ENCODE measurements around the gene DYNC2I2. TPM values are rescaled to one million over a fixed set of nuclear protein-coding genes. Genes with fewer than 3 reads are reported as not detected.
A peak's percentile ranks its signal among the peaks of the same experiment; 100 is the strongest.

The DYNC2I2 gene
- total and polyA plus RNA-seq, 4 donors, result 32.5 to 84.8 (median 66.0) TPM

DNA sequence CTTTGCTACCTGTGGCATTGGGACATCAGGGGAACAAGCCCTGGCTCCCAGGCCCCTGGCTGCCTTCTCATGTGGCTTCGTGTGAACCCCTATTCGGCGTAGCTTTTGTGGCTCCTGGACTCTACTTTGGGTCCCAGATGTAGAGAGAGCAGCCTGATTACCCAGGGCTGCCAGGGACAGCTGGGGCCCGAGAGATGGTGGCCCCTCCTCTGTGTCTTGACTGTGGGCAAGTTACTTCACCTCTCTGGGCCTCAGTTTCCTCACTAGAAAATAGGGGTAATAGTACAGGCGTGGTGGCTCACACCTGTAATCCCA is 47.7 kb upstream of the DYNC2I2 start:
- no peaks in the 10 kb centered on the region for H3K27me3 ChIP-seq (ENCODE audit: control insufficient read depth in 3 of 3, insufficient read depth in 3 of 3, low read length in 2 of 3)
- ATAC-seq (ENCODE audit: insufficient read depth, low FRiP score), result no peak
- 86 to 89% methylated on average over 5 of the region's 5 CpGs for WGBS, 2 donors
- H3K9me3 ChIP-seq (ENCODE audit: control insufficient read depth in 4 of 4, insufficient read depth in 3 of 4, low read length in 3 of 4), result no peaks in the 10 kb centered on the region
- H3K36me3 ChIP-seq (ENCODE audit: control insufficient read depth in 4 of 4, insufficient read depth in 4 of 4, low read length in 4 of 4), result peaks cover 0 to 3% (median 0%) of the 10 kb centered on the region in 4 donors
- no peak overlapping the region for H3K4me3 ChIP-seq
- no peak overlapping the region for H3K9ac ChIP-seq (ENCODE audit: insufficient read depth in 1 of 2, low read length in 2 of 2)
- TF ChIP-seq, protein P1, sequence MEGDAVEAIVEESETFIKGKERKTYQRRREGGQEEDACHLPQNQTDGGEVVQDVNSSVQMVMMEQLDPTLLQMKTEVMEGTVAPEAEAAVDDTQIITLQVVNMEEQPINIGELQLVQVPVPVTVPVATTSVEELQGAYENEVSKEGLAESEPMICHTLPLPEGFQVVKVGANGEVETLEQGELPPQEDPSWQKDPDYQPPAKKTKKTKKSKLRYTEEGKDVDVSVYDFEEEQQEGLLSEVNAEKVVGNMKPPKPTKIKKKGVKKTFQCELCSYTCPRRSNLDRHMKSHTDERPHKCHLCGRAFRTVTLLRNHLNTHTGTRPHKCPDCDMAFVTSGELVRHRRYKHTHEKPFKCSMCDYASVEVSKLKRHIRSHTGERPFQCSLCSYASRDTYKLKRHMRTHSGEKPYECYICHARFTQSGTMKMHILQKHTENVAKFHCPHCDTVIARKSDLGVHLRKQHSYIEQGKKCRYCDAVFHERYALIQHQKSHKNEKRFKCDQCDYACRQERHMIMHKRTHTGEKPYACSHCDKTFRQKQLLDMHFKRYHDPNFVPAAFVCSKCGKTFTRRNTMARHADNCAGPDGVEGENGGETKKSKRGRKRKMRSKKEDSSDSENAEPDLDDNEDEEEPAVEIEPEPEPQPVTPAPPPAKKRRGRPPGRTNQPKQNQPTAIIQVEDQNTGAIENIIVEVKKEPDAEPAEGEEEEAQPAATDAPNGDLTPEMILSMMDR (IDR thresholded peaks at IDR 0.05; ENCODE audit: control extremely low read depth, extremely low read depth), result no peak
- H3K4me1 ChIP-seq (ENCODE audit: control insufficient read depth in 5 of 5, insufficient read depth in 5 of 5, low read length in 5 of 5), result peaks cover 0 to 5% (median 0%) of the 10 kb centered on the region in 5 donors
- DNase-seq, result no peak
- H3K27ac ChIP-seq (ENCODE audit: low read depth in 1 of 2, low read length in 1 of 2), result peak overlapping the region; percentile 38 to 84

DNA sequence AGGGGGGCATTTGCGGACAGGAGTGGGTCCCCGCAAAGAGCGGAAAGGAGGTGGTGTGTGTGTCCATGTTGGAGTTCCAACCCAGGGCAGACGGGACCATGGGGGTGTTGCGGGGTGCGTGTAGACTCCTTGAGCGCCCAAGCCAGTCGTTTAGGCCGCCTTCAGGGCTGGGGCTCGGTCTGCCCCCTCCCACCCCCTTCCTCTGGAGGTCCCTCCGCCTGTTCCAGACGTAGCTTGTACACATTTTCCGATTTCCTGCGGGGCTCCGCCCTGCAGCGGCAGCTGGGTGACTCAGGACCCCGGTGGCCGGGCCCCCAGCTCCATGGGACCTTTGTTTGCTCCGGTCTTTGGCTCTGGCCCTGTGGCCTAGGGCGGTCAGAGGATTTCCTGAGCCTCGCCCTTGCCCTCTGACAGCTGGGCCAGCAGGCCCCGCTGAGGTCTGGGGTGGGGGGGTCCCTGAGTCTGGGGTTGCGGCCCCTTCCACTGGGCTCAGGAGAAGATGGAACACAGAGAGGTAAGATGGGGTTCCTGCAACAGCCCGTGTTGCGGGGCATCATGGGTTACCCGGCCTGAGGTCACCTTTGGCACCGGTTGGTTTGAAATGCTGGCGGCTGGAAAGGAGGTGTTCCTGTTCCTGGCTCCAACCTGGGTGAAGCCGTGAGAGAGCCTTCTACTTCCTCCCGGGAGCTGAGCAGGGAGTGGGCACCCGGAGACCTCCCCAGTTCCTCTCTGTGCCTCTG is 47.1 kb upstream of the DYNC2I2 start:
- peak overlapping the region; percentile 69 for H3K4me3 ChIP-seq
- H3K27ac ChIP-seq (ENCODE audit: low read depth in 1 of 2, low read length in 1 of 2), result peak overlapping the region; percentile 69 to 84
- DNase-seq (no peak), ATAC-seq (ENCODE audit: insufficient read depth, low FRiP score) (peak; percentile 4)
- no peaks in the 10 kb centered on the region for H3K27me3 ChIP-seq (ENCODE audit: control insufficient read depth in 3 of 3, insufficient read depth in 3 of 3, low read length in 2 of 3)
- H3K9me3 ChIP-seq (ENCODE audit: control insufficient read depth in 4 of 4, insufficient read depth in 3 of 4, low read length in 3 of 4), result no peaks in the 10 kb centered on the region
- H3K9ac ChIP-seq (ENCODE audit: insufficient read depth in 1 of 2, low read length in 2 of 2), result no peak overlapping the region
- H3K36me3 ChIP-seq (ENCODE audit: control insufficient read depth in 4 of 4, insufficient read depth in 4 of 4, low read length in 4 of 4), result peaks cover 0 to 3% (median 0%) of the 10 kb centered on the region in 4 donors
- TF ChIP-seq, protein P1 (IDR thresholded peaks at IDR 0.05; ENCODE audit: control extremely low read depth, extremely low read depth), result no peak
- WGBS, 2 donors, result 54 to 57% methylated on average over 29 to 31 of the region's 31 CpGs
- peaks cover 0 to 5% (median 0%) of the 10 kb centered on the region in 5 donors for H3K4me1 ChIP-seq (ENCODE audit: control insufficient read depth in 5 of 5, insufficient read depth in 5 of 5, low read length in 5 of 5)

DNA sequence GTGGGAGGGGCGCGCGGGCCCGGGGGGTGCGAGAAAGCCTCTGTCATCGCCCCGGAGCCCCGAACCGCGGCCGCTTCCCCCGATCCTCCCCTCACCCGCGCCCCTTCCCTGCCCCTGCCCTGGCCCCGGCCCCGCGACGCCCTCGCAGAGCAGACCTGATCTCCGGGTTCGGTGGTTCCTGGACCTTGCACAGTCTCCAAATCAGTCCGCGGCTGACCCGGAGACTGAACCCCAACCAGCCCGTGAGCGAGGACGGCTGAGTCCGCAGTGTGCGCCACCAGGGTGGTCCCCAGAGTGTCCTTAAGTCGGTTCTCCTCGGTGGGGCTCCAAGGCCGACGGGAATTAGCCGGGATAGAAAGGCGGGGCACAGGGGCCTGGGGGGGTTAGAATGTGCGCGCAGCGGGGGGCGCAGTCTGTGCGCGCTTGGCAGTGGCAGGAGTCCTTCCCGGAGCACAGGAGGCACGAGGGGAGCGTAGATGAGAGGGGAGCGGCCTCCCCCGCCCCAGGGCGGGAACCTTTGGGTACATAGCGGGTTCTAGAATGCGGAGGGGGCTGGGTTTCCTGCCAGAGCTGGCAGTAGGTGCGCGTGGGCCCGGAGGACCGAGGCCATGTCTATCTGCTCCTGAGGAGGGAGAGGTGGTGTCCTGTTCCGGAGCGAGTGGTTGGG is 46.4 kb upstream of the DYNC2I2 start:
- DNase-seq (peak; percentile 41 to 51 (median 49)), ATAC-seq (ENCODE audit: insufficient read depth, low FRiP score) (peak; percentile 21)
- H3K27ac ChIP-seq (ENCODE audit: low read depth in 1 of 2, low read length in 1 of 2), result peak overlapping the region; percentile 69 to 84
- H3K4me1 ChIP-seq (ENCODE audit: control insufficient read depth in 5 of 5, insufficient read depth in 5 of 5, low read length in 5 of 5), result peaks cover 0 to 5% (median 0%) of the 10 kb centered on the region in 5 donors
- no peak overlapping the region for H3K9ac ChIP-seq (ENCODE audit: insufficient read depth in 1 of 2, low read length in 2 of 2)
- peak overlapping the region; percentile 69 for H3K4me3 ChIP-seq
- WGBS, 2 donors, result 5 to 6% methylated on average over 40 to 55 of the region's 55 CpGs
- peaks cover 0 to 3% (median 0%) of the 10 kb centered on the region in 4 donors for H3K36me3 ChIP-seq (ENCODE audit: control insufficient read depth in 4 of 4, insufficient read depth in 4 of 4, low read length in 4 of 4)
- H3K27me3 ChIP-seq (ENCODE audit: control insufficient read depth in 3 of 3, insufficient read depth in 3 of 3, low read length in 2 of 3), result no peaks in the 10 kb centered on the region
- no peaks in the 10 kb centered on the region for H3K9me3 ChIP-seq (ENCODE audit: control insufficient read depth in 4 of 4, insufficient read depth in 3 of 4, low read length in 3 of 4)
- TF ChIP-seq, protein P1 (IDR thresholded peaks at IDR 0.05; ENCODE audit: control extremely low read depth, extremely low read depth), result no peak

Data from lung (tissue), 12 donors.